Chondrocyte (in vitro differentiated cells): ENCODE measurements around the gene TNRC6A. TPM values are rescaled to one million over a fixed set of nuclear protein-coding genes. Genes with fewer than 3 reads are reported as not detected.

Experiments
- DNase-seq: peaks from one replicate; pipeline ENCODE4 v3.0.0; 2021; ENCODE audit warnings: mixed read lengths, low spot score
- H3K27ac Mint-ChIP-seq: one replicate; pipeline ENCODE4 v1.8.0; 2021; ENCODE audit warnings: mild to moderate bottlenecking, moderate library complexity, mixed read lengths; ENCODE audit not compliant: unreplicated experiment
- H3K27me3 Mint-ChIP-seq: 2 replicates; pipeline ENCODE4 v1.8.0; 2021; ENCODE audit warnings: low read depth, mixed read lengths
- H3K36me3 Mint-ChIP-seq: 2 replicates; pipeline ENCODE4 v1.8.0; 2021; ENCODE audit warnings: low read depth, mixed read lengths
- H3K4me1 Mint-ChIP-seq: 2 replicates; pipeline ENCODE4 v1.8.0; 2021; ENCODE audit warnings: low read depth, mild to moderate bottlenecking, mixed read lengths
- H3K4me3 Mint-ChIP-seq: one replicate; pipeline ENCODE4 v1.8.0; 2021; ENCODE audit warnings: mild to moderate bottlenecking, moderate library complexity, mixed read lengths; ENCODE audit not compliant: unreplicated experiment
- H3K9me3 Mint-ChIP-seq: 2 replicates; pipeline ENCODE4 v1.8.0; 2021; ENCODE audit warnings: low read depth, mixed read lengths
- total RNA-seq: library from RNA; stranded (reverse); gene quantifications from 3 replicates; pipeline ENCODE4 v1.2.1, GENCODE V29; 2021
- TF ChIP-seq, protein P1 (sequence below): fragments of 200-600 bp; sonication (generic); IDR thresholded peaks from 2 replicates; pipeline ENCODE4 v1.5.0; 2021; ENCODE audit warnings: antibody characterized with exemption, mild to moderate bottlenecking, moderate library complexity

TNRC6A gene
- total RNA-seq, 1 donor from 2014 or later, result 42.8 TPM

DNA sequence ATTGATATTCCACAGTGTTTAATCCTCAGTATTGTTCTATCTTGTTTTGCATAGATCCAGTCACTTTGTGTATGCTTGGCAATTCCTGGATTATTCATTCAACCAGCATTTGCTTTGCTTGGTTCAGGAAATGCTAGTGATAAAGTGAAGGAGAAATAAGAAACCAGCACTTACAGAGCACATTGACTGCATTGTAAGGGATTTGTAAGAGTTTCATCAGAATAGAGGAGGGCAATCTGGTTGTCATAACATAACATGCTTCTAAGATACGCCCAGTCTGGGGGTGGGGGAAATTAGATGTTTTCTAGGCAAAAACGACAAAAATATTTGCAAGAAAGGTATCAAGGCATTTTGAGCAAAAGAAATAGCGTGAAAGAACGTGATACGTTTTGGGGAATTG is 40.4 kb downstream of the TNRC6A start:
- no peaks in the 10 kb centered on the region for H3K27me3 Mint-ChIP-seq
- TF ChIP-seq, protein P1, sequence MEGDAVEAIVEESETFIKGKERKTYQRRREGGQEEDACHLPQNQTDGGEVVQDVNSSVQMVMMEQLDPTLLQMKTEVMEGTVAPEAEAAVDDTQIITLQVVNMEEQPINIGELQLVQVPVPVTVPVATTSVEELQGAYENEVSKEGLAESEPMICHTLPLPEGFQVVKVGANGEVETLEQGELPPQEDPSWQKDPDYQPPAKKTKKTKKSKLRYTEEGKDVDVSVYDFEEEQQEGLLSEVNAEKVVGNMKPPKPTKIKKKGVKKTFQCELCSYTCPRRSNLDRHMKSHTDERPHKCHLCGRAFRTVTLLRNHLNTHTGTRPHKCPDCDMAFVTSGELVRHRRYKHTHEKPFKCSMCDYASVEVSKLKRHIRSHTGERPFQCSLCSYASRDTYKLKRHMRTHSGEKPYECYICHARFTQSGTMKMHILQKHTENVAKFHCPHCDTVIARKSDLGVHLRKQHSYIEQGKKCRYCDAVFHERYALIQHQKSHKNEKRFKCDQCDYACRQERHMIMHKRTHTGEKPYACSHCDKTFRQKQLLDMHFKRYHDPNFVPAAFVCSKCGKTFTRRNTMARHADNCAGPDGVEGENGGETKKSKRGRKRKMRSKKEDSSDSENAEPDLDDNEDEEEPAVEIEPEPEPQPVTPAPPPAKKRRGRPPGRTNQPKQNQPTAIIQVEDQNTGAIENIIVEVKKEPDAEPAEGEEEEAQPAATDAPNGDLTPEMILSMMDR, result no peak
- H3K27ac Mint-ChIP-seq, result peak overlapping the region; percentile 90
- no peaks in the 10 kb centered on the region for H3K9me3 Mint-ChIP-seq
- peaks cover 8% of the 10 kb centered on the region for H3K36me3 Mint-ChIP-seq
- H3K4me3 Mint-ChIP-seq, result no peak overlapping the region
- DNase-seq, result no peak
- H3K4me1 Mint-ChIP-seq, result peaks cover 39% of the 10 kb centered on the region

DNA sequence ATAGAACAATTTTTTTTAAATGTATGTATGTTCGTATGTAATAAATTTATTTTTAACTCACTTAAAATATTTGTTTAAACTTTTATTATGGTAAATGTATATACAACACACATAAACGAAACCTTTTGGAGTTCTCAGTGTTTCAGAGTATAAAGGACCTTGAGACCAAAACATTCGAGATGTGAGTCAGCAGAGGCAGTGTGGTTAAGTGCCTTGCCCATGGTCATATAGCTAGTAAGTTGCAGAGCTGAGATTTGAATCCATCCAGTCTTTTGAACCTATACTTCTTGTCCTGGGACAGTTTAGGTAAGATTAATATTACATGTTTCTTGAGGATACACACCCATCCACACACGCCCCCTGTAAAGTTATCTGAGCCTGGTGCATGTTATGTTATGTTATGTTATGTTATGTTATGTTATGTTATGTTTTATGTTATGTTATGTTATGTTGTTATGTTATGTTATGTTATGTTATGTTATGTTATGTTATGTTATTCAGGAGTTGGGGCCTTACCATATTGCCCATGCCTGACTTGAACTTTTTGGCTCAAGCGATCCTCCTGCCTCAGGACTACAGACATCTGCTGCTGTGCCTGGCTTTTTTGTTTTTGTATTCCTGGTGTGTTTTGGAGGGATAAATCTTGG is 41.8 kb downstream of the TNRC6A start:
- TF ChIP-seq, protein P1, result no peak
- Mint-ChIP-seq H3K27ac (peak overlapping the region; percentile 49), H3K4me3 (no peak overlapping the region), H3K27me3 (no peaks in the 10 kb centered on the region), H3K9me3 (no peaks in the 10 kb centered on the region), H3K4me1 (peaks cover 34% of the 10 kb centered on the region), H3K36me3 (peaks cover 9% of the 10 kb centered on the region)
- DNase-seq, result no peak

DNA sequence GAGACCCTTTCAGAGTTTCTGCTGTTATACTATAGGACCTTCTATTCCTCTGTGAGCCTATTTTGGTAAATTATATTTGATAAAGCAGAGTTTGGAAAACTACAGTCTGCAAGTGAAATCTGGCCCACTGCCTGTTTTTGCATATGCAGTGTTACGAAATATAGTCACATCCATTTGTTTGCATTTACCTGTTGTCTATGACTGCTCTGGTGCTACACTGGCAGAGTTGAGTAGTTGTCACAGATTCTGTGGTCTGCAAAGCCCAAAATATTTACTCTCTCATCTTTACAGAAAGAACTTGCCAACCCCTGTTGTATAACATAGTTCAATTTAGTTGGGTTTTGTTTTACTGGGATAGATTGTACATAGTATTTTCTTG is 42.3 kb downstream of the TNRC6A start:
- H3K4me3 Mint-ChIP-seq, result no peak overlapping the region
- H3K27me3 Mint-ChIP-seq, result no peaks in the 10 kb centered on the region
- H3K27ac Mint-ChIP-seq, result peak overlapping the region; percentile 49
- no peak for DNase-seq
- no peaks in the 10 kb centered on the region for H3K9me3 Mint-ChIP-seq
- peaks cover 9% of the 10 kb centered on the region for H3K36me3 Mint-ChIP-seq
- peaks cover 38% of the 10 kb centered on the region for H3K4me1 Mint-ChIP-seq
- TF ChIP-seq, protein P1, result no peak

DNA sequence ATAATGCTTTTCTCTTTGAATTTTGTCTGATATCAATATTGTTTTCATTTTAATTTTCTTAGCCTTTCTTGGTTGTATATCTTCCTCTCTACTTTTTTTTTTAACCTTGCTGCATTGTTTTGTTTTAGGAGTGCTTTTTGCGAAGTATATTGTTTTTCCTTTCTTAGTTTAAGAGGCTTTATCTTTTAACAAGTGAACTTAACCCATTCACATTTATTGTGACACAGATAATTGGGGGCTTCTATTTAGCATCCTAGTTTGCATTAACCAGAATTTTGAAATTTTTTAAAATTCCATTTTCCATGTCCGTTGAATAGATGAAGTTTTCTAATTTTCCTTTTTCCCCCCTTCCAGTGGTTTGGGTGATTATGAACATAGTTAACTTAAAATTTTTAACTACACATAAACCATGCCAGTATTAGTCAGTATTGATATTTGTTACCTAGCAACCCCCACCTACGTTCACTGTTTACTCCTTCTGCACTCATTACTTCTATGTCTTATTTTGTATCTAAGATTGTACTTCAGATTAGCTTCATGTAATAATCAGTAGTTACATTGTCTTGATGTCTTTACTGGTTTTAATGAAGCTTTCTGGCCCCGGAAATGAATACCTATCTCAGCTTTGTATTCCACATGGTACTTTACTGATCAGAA is 44.4 kb downstream of the TNRC6A start:
- no peak for DNase-seq
- Mint-ChIP-seq H3K4me3 (no peak overlapping the region), H3K36me3 (peaks cover 13% of the 10 kb centered on the region), H3K4me1 (peaks cover 40% of the 10 kb centered on the region), H3K9me3 (no peaks in the 10 kb centered on the region), H3K27me3 (no peaks in the 10 kb centered on the region), H3K27ac (no peak overlapping the region)
- TF ChIP-seq, protein P1, result no peak

DNA sequence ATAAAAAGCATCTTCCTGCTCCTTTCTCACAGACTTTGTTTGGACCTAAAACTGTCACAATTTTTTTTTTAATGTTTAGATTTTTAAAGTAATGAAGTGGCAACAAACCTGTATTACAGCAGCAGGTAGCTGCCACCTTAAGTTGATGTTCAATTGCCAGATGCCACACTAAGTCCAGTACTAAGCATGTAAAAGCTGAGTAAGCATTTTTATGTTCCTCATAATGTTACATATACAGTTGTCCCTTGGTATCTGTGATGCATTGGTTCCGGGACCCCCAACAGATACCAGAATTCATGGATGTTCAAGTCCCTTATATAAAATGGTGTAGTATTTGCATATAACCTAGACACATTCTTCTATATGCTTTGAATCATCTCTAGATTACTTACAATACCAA is 45.1 kb downstream of the TNRC6A start:
- H3K4me1 Mint-ChIP-seq, result peaks cover 36% of the 10 kb centered on the region
- TF ChIP-seq, protein P1, result no peak
- H3K27ac Mint-ChIP-seq, result no peak overlapping the region
- no peak for DNase-seq
- H3K9me3 Mint-ChIP-seq, result no peaks in the 10 kb centered on the region
- H3K4me3 Mint-ChIP-seq, result no peak overlapping the region
- H3K27me3 Mint-ChIP-seq, result no peaks in the 10 kb centered on the region
- H3K36me3 Mint-ChIP-seq, result peaks cover 16% of the 10 kb centered on the region
